HepG2 (cell line): ENCODE results near the gene FOXD1. TPM values are rescaled to one million over a fixed set of nuclear protein-coding genes. Genes with fewer than 3 reads are reported as not detected.

ENCODE experiments used
- ARID5B ChIP-seq: IDR thresholded peaks from 2 replicates; pipeline ENCODE4 v1.4.0; 2020; ENCODE audit warnings: mild to moderate bottlenecking, missing genetic modification reagents
- DNMT3B ChIP-seq: conservative IDR thresholded peaks from 2 replicates; pipeline ENCODE4 v1.6.1; 2016; ENCODE audit warnings: missing biosample characterization, control low read depth
- FOXK1 ChIP-seq: sonication (generic); formaldehyde crosslinking; IDR thresholded peaks from 2 replicates; pipeline ENCODE4 v1.4.0; 2020; ENCODE audit warnings: low read depth, missing genetic modification reagents, borderline replicate concordance
- HNF4G ChIP-seq, 2 experiments: sonication (generic) in 1 of 2; formaldehyde crosslinking in 1 of 2; IDR thresholded peaks; 2 replicates each; pipeline versions ENCODE4 v1.4.0 to v1.6.1; 2011 to 2020; ENCODE audit warnings: borderline replicate concordance in 2 of 2, low read depth in 2 of 2, mild to moderate bottlenecking in 2 of 2, low read length in 1 of 2, missing genetic modification reagents in 1 of 2, moderate library complexity in 1 of 2
- IKZF5 ChIP-seq: IDR thresholded peaks from 2 replicates; pipeline ENCODE4 v1.6.1; 2018; ENCODE audit warnings: missing genetic modification reagents, mild to moderate bottlenecking, missing compliant biosample characterization
- MAFF ChIP-seq: IDR thresholded peaks from 2 replicates; pipeline ENCODE4 v1.6.1; 2011; ENCODE audit warnings: low read depth, low read length, improper control_type of control experiment
- NFE2 ChIP-seq: sonication (generic); formaldehyde crosslinking; IDR thresholded peaks from 2 replicates; pipeline ENCODE4 v1.4.0; 2020; ENCODE audit warnings: missing genetic modification reagents
- PAXIP1 ChIP-seq: sonication (generic); formaldehyde crosslinking; conservative IDR thresholded peaks from 2 replicates; pipeline ENCODE4 v1.4.0; 2020; ENCODE audit warnings: mild to moderate bottlenecking, missing genetic modification reagents, moderate library complexity
- PRPF4 ChIP-seq: fragments of 200-400 bp; formaldehyde crosslinking; IDR thresholded peaks from 2 replicates; pipeline ENCODE4 v1.6.1; 2016; ENCODE audit warnings: low read length, low read depth; ENCODE audit not compliant: poor library complexity, severe bottlenecking
- SP140L ChIP-seq: sonication (generic); formaldehyde crosslinking; IDR thresholded peaks from 2 replicates; pipeline ENCODE4 v1.4.0; 2020; ENCODE audit warnings: missing genetic modification reagents, borderline replicate concordance
- TCF7 ChIP-seq: sonication (generic); IDR thresholded peaks from 2 replicates; pipeline ENCODE4 v1.6.1; 2016; ENCODE audit warnings: antibody characterized with exemption, low read depth
- ZBTB14 ChIP-seq: sonication (generic); formaldehyde crosslinking; IDR thresholded peaks from 2 replicates; pipeline ENCODE4 v1.4.0; 2020; ENCODE audit warnings: missing genetic modification reagents
- ZBTB7B ChIP-seq: sonication (generic); formaldehyde crosslinking; IDR thresholded peaks from 2 replicates; pipeline ENCODE4 v1.4.0; 2020; ENCODE audit warnings: missing genetic modification reagents
- ZNF12 ChIP-seq: sonication (generic); formaldehyde crosslinking; IDR thresholded peaks from 2 replicates; pipeline ENCODE4 v1.5.0; 2020; ENCODE audit warnings: missing genetic modification reagents
- ZNF18 ChIP-seq: sonication (generic); formaldehyde crosslinking; IDR thresholded peaks from 2 replicates; pipeline ENCODE4 v1.8.0; 2022; ENCODE audit warnings: mild to moderate bottlenecking, missing genetic modification reagents; ENCODE audit not compliant: insufficient replicate concordance
- ZNF333 ChIP-seq: sonication (generic); formaldehyde crosslinking; IDR thresholded peaks from 2 replicates; pipeline ENCODE4 v1.4.0; 2020; ENCODE audit warnings: mild to moderate bottlenecking, missing genetic modification reagents, borderline replicate concordance
- ZSCAN21 ChIP-seq: sonication (generic); formaldehyde crosslinking; IDR thresholded peaks from 2 replicates; pipeline ENCODE4 v1.8.0; 2022; ENCODE audit warnings: mild to moderate bottlenecking, missing genetic modification reagents, moderate library complexity, borderline replicate concordance
- polyA plus RNA-seq, 8 experiments: library from polyadenylated mRNA; depleted of rRNA in 3 of 8; stranded (reverse) in 7 of 8; unstranded in 1 of 8; fragments of >200 nt; fragmentation: Illumina TruSeq in 4 of 8; extraction: Trizol in 4 of 8; gene quantifications; 2 replicates each; pipeline versions ENCODE4 v1.2.1 to v1.2.3, GENCODE V29; 2011 to 2016; ENCODE audit warnings: low read depth in 4 of 8, missing spikeins in 1 of 8, mixed read lengths in 1 of 8; ENCODE audit not compliant: insufficient read depth in 1 of 8
- total RNA-seq, 5 experiments: library from RNA; depleted of rRNA; stranded (reverse); fragments of >200 nt; fragmentation: Illumina TruSeq; extraction: Trizol; gene quantifications; 2 replicates each; pipeline ENCODE4 v1.2.3, GENCODE V29; 2016; ENCODE audit warnings: low read depth in 1 of 5

FOXD1 gene
- total and polyA plus RNA-seq, 2 of the 13 experiments (the other 11 are each of a cell fraction or from before 2014, with no cell fraction given) = 0.04 to 0.05 TPM

GRCh38 chr5:73437101-73437776 is 11.3 kb downstream of the FOXD1 start (continued):
- no peak for TF ChIP-seq DNMT3B (CRISPR knock-in tag)
- TF ChIP-seq PAXIP1 = no peak
- no peak for TF ChIP-seq ZNF12 (CRISPR knock-in tag)
- TF ChIP-seq NFE2 (CRISPR knock-in tag) = no peak
- no peak for TF ChIP-seq ZNF333 (CRISPR knock-in tag)
- peak; percentile 46; the same call in 1 of the 2 replicates for TF ChIP-seq ZBTB14
- no peak for TF ChIP-seq SP140L (CRISPR knock-in tag)
- TF ChIP-seq MAFF = no peak
- TF ChIP-seq ZSCAN21 (CRISPR knock-in tag) = no peak
- peak; percentile 14; the same call in 1 of the 2 replicates for TF ChIP-seq IKZF5 (CRISPR knock-in tag)
- no peak for TF ChIP-seq PRPF4
- no peak; the same call in 1 of the 2 replicates for TF ChIP-seq ARID5B (CRISPR knock-in tag)
- no peak for TF ChIP-seq TCF7
- TF ChIP-seq ZNF18 (CRISPR knock-in tag) = no peak
- no peak for TF ChIP-seq HNF4G (IDR thresholded peaks at IDR 0.05; ENCODE audit: borderline replicate concordance, low read depth, low read length)
- TF ChIP-seq HNF4G (CRISPR knock-in tag; IDR thresholded peaks at IDR 0.05; ENCODE audit: borderline replicate concordance, low read depth) = no peak
- no peak for TF ChIP-seq FOXK1 (CRISPR knock-in tag)
- TF ChIP-seq ZBTB7B (CRISPR knock-in tag) = no peak
